Measurements from ENCODE around the gene SPATA6.

DNA sequence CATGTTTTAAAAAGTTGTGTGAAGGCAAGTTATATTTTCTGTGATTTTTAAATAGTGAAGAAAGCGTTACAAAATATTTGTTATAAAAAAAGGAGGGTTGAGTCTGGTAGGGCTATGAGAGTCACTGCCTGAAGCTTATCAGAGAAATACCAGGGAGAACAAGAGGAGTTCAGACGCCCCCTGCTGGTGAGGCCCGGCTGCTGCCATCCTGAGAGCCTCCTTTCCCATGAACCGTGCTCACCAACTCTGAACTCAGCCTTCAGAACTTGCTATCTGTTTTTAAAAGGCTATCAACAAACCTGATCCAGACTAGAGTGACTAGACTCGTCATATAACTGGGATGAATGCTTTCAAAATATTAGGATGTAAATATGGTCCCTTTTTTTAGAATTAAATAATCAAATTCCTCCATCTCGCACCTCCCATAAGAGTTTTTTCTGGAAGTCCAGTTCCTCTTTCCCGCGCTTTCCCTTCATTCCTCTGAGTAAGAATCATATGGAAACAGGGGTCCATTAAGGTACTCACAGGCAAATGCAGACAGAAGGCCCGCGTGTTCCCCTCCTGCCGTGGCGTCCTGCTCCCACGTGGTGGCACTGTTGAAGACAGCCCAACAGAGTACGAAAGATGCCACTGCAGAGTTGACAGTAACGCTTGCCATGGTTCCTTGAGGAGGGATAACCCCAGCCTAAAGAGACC is 26.2 kb upstream of the SPATA6 start:
- TF ChIP-seq, protein P1, sequence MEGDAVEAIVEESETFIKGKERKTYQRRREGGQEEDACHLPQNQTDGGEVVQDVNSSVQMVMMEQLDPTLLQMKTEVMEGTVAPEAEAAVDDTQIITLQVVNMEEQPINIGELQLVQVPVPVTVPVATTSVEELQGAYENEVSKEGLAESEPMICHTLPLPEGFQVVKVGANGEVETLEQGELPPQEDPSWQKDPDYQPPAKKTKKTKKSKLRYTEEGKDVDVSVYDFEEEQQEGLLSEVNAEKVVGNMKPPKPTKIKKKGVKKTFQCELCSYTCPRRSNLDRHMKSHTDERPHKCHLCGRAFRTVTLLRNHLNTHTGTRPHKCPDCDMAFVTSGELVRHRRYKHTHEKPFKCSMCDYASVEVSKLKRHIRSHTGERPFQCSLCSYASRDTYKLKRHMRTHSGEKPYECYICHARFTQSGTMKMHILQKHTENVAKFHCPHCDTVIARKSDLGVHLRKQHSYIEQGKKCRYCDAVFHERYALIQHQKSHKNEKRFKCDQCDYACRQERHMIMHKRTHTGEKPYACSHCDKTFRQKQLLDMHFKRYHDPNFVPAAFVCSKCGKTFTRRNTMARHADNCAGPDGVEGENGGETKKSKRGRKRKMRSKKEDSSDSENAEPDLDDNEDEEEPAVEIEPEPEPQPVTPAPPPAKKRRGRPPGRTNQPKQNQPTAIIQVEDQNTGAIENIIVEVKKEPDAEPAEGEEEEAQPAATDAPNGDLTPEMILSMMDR (conservative IDR thresholded peaks at IDR 0.05; ENCODE audit: low read depth, low read length), result peak; percentile 93
- no peak for TF ChIP-seq MAFK (IDR thresholded peaks at IDR 0.05; ENCODE audit: low read depth, low read length)
- no peak for TF ChIP-seq RFX5 (IDR thresholded peaks at IDR 0.05; ENCODE audit: low read depth, low read length)
- TF ChIP-seq MXI1 (IDR thresholded peaks at IDR 0.05; ENCODE audit: borderline replicate concordance, low read depth, low read length), result no peak
